Measurements from ENCODE around the gene MRPL21. TPM values are rescaled to one million over a fixed set of nuclear protein-coding genes. Genes with fewer than 3 reads are reported as not detected.

MRPL21 gene
- total RNA-seq, 2 experiments from 2014 or later = 48.3 to 68.3 TPM

DNA sequence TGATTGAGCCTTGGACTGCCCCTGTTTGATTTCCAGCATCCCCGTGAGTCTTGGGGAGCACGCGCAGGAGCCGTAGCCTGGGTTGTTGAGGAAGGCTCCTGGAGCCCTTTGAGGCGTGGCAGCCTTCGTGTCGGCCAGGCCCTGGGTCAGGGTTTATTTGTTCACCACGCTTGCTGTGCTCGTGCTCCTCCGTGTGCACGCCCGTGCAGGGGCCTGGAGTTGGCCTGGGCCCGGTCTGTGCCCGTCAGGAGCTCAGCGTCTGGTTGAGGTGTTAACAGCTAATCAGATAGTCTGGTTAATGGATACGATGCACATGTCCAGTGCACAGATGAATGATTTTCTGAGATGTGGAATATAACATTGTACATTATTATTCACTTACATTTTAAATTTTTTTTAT, 8.1 kb upstream of the MRPL21 start:
- intact Hi-C loops (cut with micrococcal nuclease; ENCODE audit: unreplicated experiment) = no loop called here
- no peak for DNase-seq (ENCODE audit: low spot score)
- POLR2A ChIA-PET = no interaction called here
- BruUV-seq (replicated peaks) = no TSS peak
- no peaks in the 10 kb centered on the region for H3K79me2 ChIP-seq (ENCODE audit: insufficient read depth, low read depth, low read length)
- H3K36me3 ChIP-seq (ENCODE audit: insufficient read depth, low read length) = peaks cover 91% of the 10 kb centered on the region
- H3K4me2 ChIP-seq (ENCODE audit: low read length) = no peak overlapping the region
- H2AFZ ChIP-seq (ENCODE audit: low read length) = no peak overlapping the region
- H3K9me3 ChIP-seq (ENCODE audit: low read length) = no peaks in the 10 kb centered on the region
- no peaks in the 10 kb centered on the region for H3K4me1 ChIP-seq (ENCODE audit: insufficient read depth, low read length, poor library complexity, severe bottlenecking)
- no peaks in the 10 kb centered on the region for H3K9me2 ChIP-seq (ENCODE audit: insufficient read depth, low read length)
- H3K4me3 ChIP-seq (ENCODE audit: low read depth, low read length, poor library complexity, severe bottlenecking) = no peak overlapping the region
- TF ChIP-seq CTCF (conservative IDR thresholded peaks at IDR 0.05; ENCODE audit: low read length) (no peak), EZH2phosphoT487 (IDR thresholded peaks at IDR 0.05; ENCODE audit: borderline replicate concordance, low read depth, low read length) (no peak)
- CTCF ChIA-PET (ENCODE audit: unreplicated experiment) = no interaction called here
- no peak overlapping the region for H3K27ac ChIP-seq (ENCODE audit: low read depth, low read length, poor library complexity, severe bottlenecking)
- no peaks in the 10 kb centered on the region for H4K20me1 ChIP-seq (ENCODE audit: insufficient read depth, low read length)

GRCh38 chr11:68910965-68911364, 7.3 kb upstream of the MRPL21 start:
- CTCF ChIA-PET (ENCODE audit: unreplicated experiment) = no interaction called here
- no peak for TF ChIP-seq CTCF (conservative IDR thresholded peaks at IDR 0.05; ENCODE audit: low read length)
- TF ChIP-seq EZH2phosphoT487 (IDR thresholded peaks at IDR 0.05; ENCODE audit: borderline replicate concordance, low read depth, low read length) = no peak

DNA sequence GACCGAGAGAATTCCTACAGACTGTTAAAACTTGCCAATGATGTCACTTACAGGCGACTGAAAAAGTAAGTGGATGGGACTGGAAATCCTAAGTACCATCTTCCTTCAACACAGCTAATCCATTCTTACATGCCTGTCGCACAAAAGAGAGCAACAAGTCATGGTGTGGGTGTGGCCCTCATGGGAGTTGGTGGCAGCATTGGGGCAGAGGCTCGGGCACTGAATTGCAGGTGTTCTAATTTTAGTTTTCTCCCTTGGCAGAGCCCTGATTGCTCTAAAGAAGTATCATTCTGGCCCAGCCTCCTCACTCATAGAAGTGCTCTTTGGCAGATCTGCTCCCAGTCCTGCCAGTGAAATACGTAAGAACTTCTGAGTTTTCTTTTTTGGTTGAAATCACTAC, 4.6 kb upstream of the MRPL21 start:
- peaks cover 10% of the 10 kb centered on the region for H3K4me1 ChIP-seq (ENCODE audit: insufficient read depth, low read length, poor library complexity, severe bottlenecking)
- no peak overlapping the region for H3K27ac ChIP-seq (ENCODE audit: low read depth, low read length, poor library complexity, severe bottlenecking)
- DNase-seq (ENCODE audit: low spot score) = no peak
- ChIA-PET POLR2A (no interaction called here), CTCF (ENCODE audit: unreplicated experiment) (no interaction called here)
- H3K4me3 ChIP-seq (ENCODE audit: low read depth, low read length, poor library complexity, severe bottlenecking) = no peak overlapping the region
- TF ChIP-seq EZH2phosphoT487 (IDR thresholded peaks at IDR 0.05; ENCODE audit: borderline replicate concordance, low read depth, low read length) (no peak), CTCF (conservative IDR thresholded peaks at IDR 0.05; ENCODE audit: low read length) (no peak)
- peaks cover 24% of the 10 kb centered on the region for H3K79me2 ChIP-seq (ENCODE audit: insufficient read depth, low read depth, low read length)
- peaks cover 61% of the 10 kb centered on the region for H3K36me3 ChIP-seq (ENCODE audit: insufficient read depth, low read length)
- H3K9me3 ChIP-seq (ENCODE audit: low read length) = no peaks in the 10 kb centered on the region
- H3K4me2 ChIP-seq (ENCODE audit: low read length) = no peak overlapping the region
- intact Hi-C loops (cut with micrococcal nuclease; ENCODE audit: unreplicated experiment) = no loop called here
- no peaks in the 10 kb centered on the region for H3K9me2 ChIP-seq (ENCODE audit: insufficient read depth, low read length)
- no TSS peak for BruUV-seq (replicated peaks)
- H2AFZ ChIP-seq (ENCODE audit: low read length) = no peak overlapping the region
- H4K20me1 ChIP-seq (ENCODE audit: insufficient read depth, low read length) = peaks cover 2% of the 10 kb centered on the region; the same call in 1 of the 2 replicates

More at GRCh38 chr11:68910965-68911364, 7.3 kb upstream of the MRPL21 start:
- no peaks in the 10 kb centered on the region for H3K9me3 ChIP-seq (ENCODE audit: low read length)
- H3K9me2 ChIP-seq (ENCODE audit: insufficient read depth, low read length) = no peaks in the 10 kb centered on the region
- intact Hi-C loops (cut with micrococcal nuclease; ENCODE audit: unreplicated experiment) = no loop called here
- no TSS peak for BruUV-seq (replicated peaks)
- no peak overlapping the region for H3K4me3 ChIP-seq (ENCODE audit: low read depth, low read length, poor library complexity, severe bottlenecking)
- H4K20me1 ChIP-seq (ENCODE audit: insufficient read depth, low read length) = no peaks in the 10 kb centered on the region
- H3K4me1 ChIP-seq (ENCODE audit: insufficient read depth, low read length, poor library complexity, severe bottlenecking) = no peaks in the 10 kb centered on the region
- no peak overlapping the region for H2AFZ ChIP-seq (ENCODE audit: low read length)
- H3K27ac ChIP-seq (ENCODE audit: low read depth, low read length, poor library complexity, severe bottlenecking) = no peak overlapping the region
- no peak overlapping the region for H3K4me2 ChIP-seq (ENCODE audit: low read length)
- peaks cover 87% of the 10 kb centered on the region for H3K36me3 ChIP-seq (ENCODE audit: insufficient read depth, low read length)
- DNase-seq (ENCODE audit: low spot score) = no peak
- POLR2A ChIA-PET = no interaction called here
- H3K79me2 ChIP-seq (ENCODE audit: insufficient read depth, low read depth, low read length) = 0 out of 2 replicates have a peak, but pooled peaks cover under 1% of the 10 kb centered on the region
